ENCODE results near the gene NCOA7. TPM values are rescaled to one million over a fixed set of nuclear protein-coding genes. Genes with fewer than 3 reads are reported as not detected.

NCOA7 gene
- total RNA-seq, 1 donor from 2014 or later = 6.3 TPM

- H3K27ac ChIP-seq (ENCODE audit: low read depth, low read length) = peak overlapping the region; percentile 98
- peaks cover 3 to 21% (median 17%) of the 10 kb centered on the region in 3 donors for H3K4me1 ChIP-seq (ENCODE audit: control insufficient read depth in 3 of 3, insufficient read depth in 3 of 3, low read length in 3 of 3)
- peak overlapping the region; percentile 80 to 98 (median 94) for H3K9ac ChIP-seq (ENCODE audit: low read depth in 1 of 3, low read length in 3 of 3)
- H3K36me3 ChIP-seq (ENCODE audit: control insufficient read depth in 3 of 3, insufficient read depth in 3 of 3, low read length in 3 of 3) = no peaks in the 10 kb centered on the region
- H3K4me3 ChIP-seq (ENCODE audit: low read length in 3 of 3) = peak overlapping the region; percentile 75 to 89 (median 86)
- no peaks in the 10 kb centered on the region for H3K9me3 ChIP-seq (ENCODE audit: control insufficient read depth in 3 of 3, low read length in 3 of 3)
- H3K27me3 ChIP-seq (ENCODE audit: control insufficient read depth in 3 of 3, insufficient read depth in 3 of 3, low read length in 3 of 3) = peaks cover 0 to 2% (median 0%) of the 10 kb centered on the region in 3 donors
Observed at GRCh38 chr6:125747589-125748405, 43.0 kb upstream of the NCOA7 start.

GRCh38 chr6:125748406-125749172 is 42.2 kb upstream of the NCOA7 start:
- Histone ChIP-seq H3K4me1 (ENCODE audit: control insufficient read depth in 3 of 3, insufficient read depth in 3 of 3, low read length in 3 of 3) (peaks cover 3 to 28% (median 17%) of the 10 kb centered on the region in 3 donors), H3K27me3 (ENCODE audit: control insufficient read depth in 3 of 3, insufficient read depth in 3 of 3, low read length in 3 of 3) (peaks cover 0 to 2% (median 0%) of the 10 kb centered on the region in 3 donors), H3K9ac (ENCODE audit: low read depth in 1 of 3, low read length in 3 of 3) (peak overlapping the region; percentile 80 to 98 (median 94)), H3K9me3 (ENCODE audit: control insufficient read depth in 3 of 3, low read length in 3 of 3) (no peaks in the 10 kb centered on the region), H3K36me3 (ENCODE audit: control insufficient read depth in 3 of 3, insufficient read depth in 3 of 3, low read length in 3 of 3) (peaks cover 0 to 2% (median 0%) of the 10 kb centered on the region in 3 donors), H3K27ac (ENCODE audit: low read depth, low read length) (peak overlapping the region; percentile 98), H3K4me3 (ENCODE audit: low read length in 3 of 3) (peak overlapping the region; percentile 75 to 89 (median 86))

DNA sequence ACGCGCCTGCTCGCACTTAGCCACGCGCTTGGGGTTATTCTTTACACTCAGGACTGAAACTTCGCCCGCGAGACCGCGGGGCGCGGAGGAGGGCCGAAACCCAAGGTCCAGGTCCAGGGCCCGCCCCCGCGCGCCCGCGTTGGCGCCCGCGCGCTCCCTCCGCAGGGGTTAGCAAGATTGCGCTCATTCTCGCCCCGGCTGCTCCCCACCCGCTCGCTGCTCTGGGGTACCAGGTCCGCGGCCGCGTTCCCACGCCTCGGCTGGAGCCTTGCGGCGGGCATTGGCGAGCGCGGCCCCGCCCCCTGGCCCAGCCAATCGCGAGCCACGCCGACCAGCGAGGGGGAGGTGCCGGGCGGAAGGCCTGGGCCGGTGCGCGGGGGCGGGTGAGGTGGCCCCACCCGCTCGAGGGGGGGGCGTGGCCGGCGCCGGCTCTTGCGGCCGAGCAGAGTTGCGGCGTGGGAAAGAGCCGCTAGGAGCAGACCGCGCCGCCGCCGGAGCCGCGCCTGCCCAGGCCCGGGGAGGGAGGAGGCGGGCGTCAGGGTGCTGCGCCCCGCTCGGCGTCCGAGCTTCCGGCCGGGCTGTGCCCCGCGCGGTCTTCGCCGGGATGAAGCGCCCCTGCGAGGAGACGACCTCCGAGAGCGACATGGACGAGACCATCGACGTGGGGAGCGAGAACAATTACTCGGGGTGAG is 41.4 kb upstream of the NCOA7 start, which contains the start of gene HEY2:
HEY2 (plus strand) TSS at position 460 of the 692 bp plus-strand sequence; CDS start at position 605, 145 bp downstream.
- Histone ChIP-seq H3K36me3 (ENCODE audit: control insufficient read depth in 3 of 3, insufficient read depth in 3 of 3, low read length in 3 of 3) (peaks cover 0 to 2% (median 0%) of the 10 kb centered on the region in 3 donors), H3K27ac (ENCODE audit: low read depth, low read length) (peak within 1 kb of the TSS; percentile 98), H3K4me3 (ENCODE audit: low read length in 3 of 3) (peak within 1 kb of the TSS; percentile 89 to 92 (median 91)), H3K27me3 (ENCODE audit: control insufficient read depth in 3 of 3, insufficient read depth in 3 of 3, low read length in 3 of 3) (peaks cover 0 to 2% (median 0%) of the 10 kb centered on the region in 3 donors), H3K9me3 (ENCODE audit: control insufficient read depth in 3 of 3, low read length in 3 of 3) (no peaks in the 10 kb centered on the region), H3K4me1 (ENCODE audit: control insufficient read depth in 3 of 3, insufficient read depth in 3 of 3, low read length in 3 of 3) (peaks cover 3 to 28% (median 17%) of the 10 kb centered on the region in 3 donors), H3K9ac (ENCODE audit: low read depth in 1 of 3, low read length in 3 of 3) (peak within 1 kb of the TSS; percentile 88 to 98 (median 94))

- Histone ChIP-seq H3K4me3 (ENCODE audit: low read length in 3 of 3) (peak overlapping the region; percentile 76 to 92 (median 91)), H3K27me3 (ENCODE audit: control insufficient read depth in 3 of 3, insufficient read depth in 3 of 3, low read length in 3 of 3) (peaks cover 0 to 2% (median 0%) of the 10 kb centered on the region in 3 donors), H3K9me3 (ENCODE audit: control insufficient read depth in 3 of 3, low read length in 3 of 3) (no peaks in the 10 kb centered on the region), H3K27ac (ENCODE audit: low read depth, low read length) (peak overlapping the region; percentile 98), H3K36me3 (ENCODE audit: control insufficient read depth in 3 of 3, insufficient read depth in 3 of 3, low read length in 3 of 3) (peaks cover 0 to 8% (median 0%) of the 10 kb centered on the region in 3 donors), H3K9ac (ENCODE audit: low read depth in 1 of 3, low read length in 3 of 3) (peak overlapping the region; percentile 88 to 96 (median 93)), H3K4me1 (ENCODE audit: control insufficient read depth in 3 of 3, insufficient read depth in 3 of 3, low read length in 3 of 3) (peaks cover 3 to 28% (median 17%) of the 10 kb centered on the region in 3 donors)
Observed at GRCh38 chr6:125749865-125750691, 40.7 kb upstream of the NCOA7 start.

GRCh38 chr6:125750692-125751333 is 39.9 kb upstream of the NCOA7 start:
- H3K9me3 ChIP-seq (ENCODE audit: control insufficient read depth in 3 of 3, low read length in 3 of 3) = no peaks in the 10 kb centered on the region
- H3K4me3 ChIP-seq (ENCODE audit: low read length in 3 of 3) = peak overlapping the region; percentile 76 to 92 (median 91)
- H3K9ac ChIP-seq (ENCODE audit: low read depth in 1 of 3, low read length in 3 of 3) = peak overlapping the region; percentile 88 to 96 (median 93)
- H3K4me1 ChIP-seq (ENCODE audit: control insufficient read depth in 3 of 3, insufficient read depth in 3 of 3, low read length in 3 of 3) = peaks cover 3 to 24% (median 12%) of the 10 kb centered on the region in 3 donors
- peaks cover 0 to 14% (median 6%) of the 10 kb centered on the region in 3 donors for H3K36me3 ChIP-seq (ENCODE audit: control insufficient read depth in 3 of 3, insufficient read depth in 3 of 3, low read length in 3 of 3)
- H3K27ac ChIP-seq (ENCODE audit: low read depth, low read length) = peak overlapping the region; percentile 98
- H3K27me3 ChIP-seq (ENCODE audit: control insufficient read depth in 3 of 3, insufficient read depth in 3 of 3, low read length in 3 of 3) = peaks cover 0 to 2% (median 0%) of the 10 kb centered on the region in 3 donors

DNA sequence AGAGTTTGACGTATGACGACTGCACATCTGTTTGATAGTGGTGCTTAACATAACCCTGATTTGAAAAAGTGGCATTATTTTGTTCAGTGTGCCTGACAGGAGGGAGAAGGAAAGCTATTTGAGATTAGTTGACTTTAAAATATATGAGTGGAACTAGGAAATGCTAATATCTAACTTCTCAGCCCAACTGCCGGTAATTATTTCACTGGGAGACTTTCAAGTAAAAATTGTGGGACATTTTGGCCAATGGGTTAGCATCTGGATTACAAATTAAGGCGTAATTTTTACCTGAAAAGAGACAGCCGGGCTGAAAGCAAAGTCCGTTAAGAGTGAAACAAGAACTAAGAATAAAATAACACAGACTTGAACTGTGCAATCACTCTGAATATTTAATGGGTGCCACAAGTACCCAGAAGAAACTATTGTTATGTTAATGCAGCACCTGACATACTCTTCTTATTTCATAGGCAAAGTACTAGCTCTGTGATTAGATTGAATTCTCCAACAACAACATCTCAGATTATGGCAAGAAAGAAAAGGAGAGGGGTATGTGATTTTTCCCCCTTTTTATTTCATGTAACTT is 39.3 kb upstream of the NCOA7 start:
- peak overlapping the region in 2 of 3 donors; percentile 9 to 45 for H3K9ac ChIP-seq (ENCODE audit: low read depth in 1 of 3, low read length in 3 of 3)
- H3K27me3 ChIP-seq (ENCODE audit: control insufficient read depth in 3 of 3, insufficient read depth in 3 of 3, low read length in 3 of 3) = peaks cover 0 to 2% (median 0%) of the 10 kb centered on the region in 3 donors
- peak overlapping the region; percentile 32 for H3K27ac ChIP-seq (ENCODE audit: low read depth, low read length)
- H3K9me3 ChIP-seq (ENCODE audit: control insufficient read depth in 3 of 3, low read length in 3 of 3) = no peaks in the 10 kb centered on the region
- peak overlapping the region; percentile 76 to 92 (median 91) for H3K4me3 ChIP-seq (ENCODE audit: low read length in 3 of 3)
- H3K36me3 ChIP-seq (ENCODE audit: control insufficient read depth in 3 of 3, insufficient read depth in 3 of 3, low read length in 3 of 3) = peaks cover 0 to 17% (median 6%) of the 10 kb centered on the region in 3 donors
- H3K4me1 ChIP-seq (ENCODE audit: control insufficient read depth in 3 of 3, insufficient read depth in 3 of 3, low read length in 3 of 3) = peaks cover 3 to 21% (median 12%) of the 10 kb centered on the region in 3 donors

GRCh38 chr6:125752773-125753172 is 38.0 kb upstream of the NCOA7 start:
- H3K9ac ChIP-seq (ENCODE audit: low read depth in 1 of 3, low read length in 3 of 3) = peak overlapping the region in 2 of 3 donors; percentile 42 to 54
- H3K9me3 ChIP-seq (ENCODE audit: control insufficient read depth in 3 of 3, low read length in 3 of 3) = no peaks in the 10 kb centered on the region
- no peak overlapping the region for H3K4me3 ChIP-seq (ENCODE audit: low read length in 3 of 3)
- H3K36me3 ChIP-seq (ENCODE audit: control insufficient read depth in 3 of 3, insufficient read depth in 3 of 3, low read length in 3 of 3) = peaks cover 0 to 17% (median 6%) of the 10 kb centered on the region in 3 donors
- H3K27ac ChIP-seq (ENCODE audit: low read depth, low read length) = no peak overlapping the region
- H3K27me3 ChIP-seq (ENCODE audit: control insufficient read depth in 3 of 3, insufficient read depth in 3 of 3, low read length in 3 of 3) = peaks cover 0 to 2% (median 0%) of the 10 kb centered on the region in 3 donors
- peaks cover 3 to 21% (median 12%) of the 10 kb centered on the region in 3 donors for H3K4me1 ChIP-seq (ENCODE audit: control insufficient read depth in 3 of 3, insufficient read depth in 3 of 3, low read length in 3 of 3)

DNA sequence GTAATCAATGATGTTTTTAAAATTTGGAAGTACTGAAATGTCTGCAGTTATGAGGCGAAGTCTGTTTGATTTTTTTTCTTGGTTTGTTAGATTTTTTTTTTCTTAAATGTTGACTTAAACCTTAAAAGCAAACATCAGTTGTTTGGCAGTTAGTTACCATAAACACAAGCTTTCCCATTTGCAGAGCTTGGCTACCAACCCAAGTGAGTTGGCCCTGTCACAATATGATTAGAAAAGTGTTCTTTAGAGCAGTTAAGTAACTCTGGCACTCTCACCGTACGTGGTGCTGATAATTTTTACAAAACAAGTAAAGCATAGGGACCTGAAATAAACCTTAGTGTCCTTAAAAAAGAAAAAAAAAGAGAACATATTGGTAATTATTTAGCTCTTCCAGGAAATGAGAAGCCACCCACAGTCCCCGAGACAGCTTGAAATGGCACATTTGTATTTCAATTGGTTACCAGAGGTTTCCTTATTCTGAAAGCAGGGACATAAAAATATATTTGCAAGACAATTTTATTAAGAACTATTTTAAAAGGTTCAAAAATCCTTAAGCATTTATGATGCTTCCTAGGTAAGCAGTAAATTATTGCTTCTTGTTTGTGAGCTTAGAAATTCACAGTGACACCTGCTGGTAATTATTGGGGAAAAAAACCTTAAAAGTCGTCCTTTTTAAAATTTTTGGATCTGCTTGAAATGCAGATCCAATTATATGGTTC is 37.4 kb upstream of the NCOA7 start:
- Histone ChIP-seq H3K36me3 (ENCODE audit: control insufficient read depth in 3 of 3, insufficient read depth in 3 of 3, low read length in 3 of 3) (peaks cover 0 to 17% (median 6%) of the 10 kb centered on the region in 3 donors), H3K9ac (ENCODE audit: low read depth in 1 of 3, low read length in 3 of 3) (peak overlapping the region in 2 of 3 donors; percentile 42 to 54), H3K4me3 (ENCODE audit: low read length in 3 of 3) (peak overlapping the region in 1 of 3 donors; percentile 4), H3K27ac (ENCODE audit: low read depth, low read length) (peak overlapping the region; percentile 23), H3K27me3 (ENCODE audit: control insufficient read depth in 3 of 3, insufficient read depth in 3 of 3, low read length in 3 of 3) (no peaks in the 10 kb centered on the region), H3K9me3 (ENCODE audit: control insufficient read depth in 3 of 3, low read length in 3 of 3) (no peaks in the 10 kb centered on the region), H3K4me1 (ENCODE audit: control insufficient read depth in 3 of 3, insufficient read depth in 3 of 3, low read length in 3 of 3) (peaks cover 3 to 19% (median 12%) of the 10 kb centered on the region in 3 donors)
